K562 (cell line): ENCODE data around the gene USP48. TPM values are rescaled to one million over a fixed set of nuclear protein-coding genes. Genes with fewer than 3 reads are reported as not detected.
A peak's percentile ranks its signal among the peaks of the same experiment; 100 is the strongest.

Experiments
- CHD4 ChIP-seq: fragments of 200-600 bp; sonication (generic); IDR thresholded peaks from 3 replicates; pipeline ENCODE4 v1.6.1; 2012; ENCODE audit warnings: low read depth, mild to moderate bottlenecking, mixed read lengths, low read length, inconsistent platforms; ENCODE audit not compliant: insufficient read depth, insufficient replicate concordance, poor library complexity, severe bottlenecking
- CREB1 ChIP-seq, 2 experiments: sonication (generic) in 1 of 2; formaldehyde crosslinking in 1 of 2; IDR thresholded peaks; 2 replicates each; pipeline versions ENCODE4 v1.6.1 to v1.8.0; 2012 to 2022; ENCODE audit warnings: inconsistent platforms in 1 of 2, mild to moderate bottlenecking in 1 of 2, missing genetic modification reagents in 1 of 2, moderate library complexity in 1 of 2
- CXXC5 ChIP-seq: fragments of 250-450 bp; sonication (Bioruptor Pico); IDR thresholded peaks from 2 replicates; pipeline ENCODE4 v1.8.0; 2022; ENCODE audit warnings: inconsistent platforms, mild to moderate bottlenecking, moderate library complexity
- E2F5 ChIP-seq: sonication (generic); formaldehyde crosslinking; IDR thresholded peaks from 2 replicates; pipeline ENCODE4 v1.8.0; 2022; ENCODE audit warnings: mild to moderate bottlenecking, missing genetic modification reagents
- EZH2 ChIP-seq: IDR thresholded peaks from 2 replicates; pipeline ENCODE4 v1.6.1; 2012; ENCODE audit warnings: low read depth, mild to moderate bottlenecking, inconsistent platforms, low read length, borderline replicate concordance
- GTF2A2 ChIP-seq: IDR thresholded peaks from 2 replicates; pipeline ENCODE4 v1.6.1; 2016; ENCODE audit warnings: mild to moderate bottlenecking, missing genetic modification characterization, missing compliant biosample characterization
- HNRNPH1 ChIP-seq: fragments of 200-400 bp; formaldehyde crosslinking; optimal IDR thresholded peaks from 2 replicates; pipeline ENCODE3; 2017; ENCODE audit warnings: low read depth, mild to moderate bottlenecking, low read length, moderate library complexity
- HSF4 ChIP-seq: fragments of 250-450 bp; sonication (Bioruptor Pico); IDR thresholded peaks from 2 replicates; pipeline ENCODE4 v2.1.2; 2022; ENCODE audit warnings: mild to moderate bottlenecking, moderate library complexity, borderline replicate concordance
- MAZ ChIP-seq, 2 experiments: fragments of 450-650 bp in 1 of 2; sonication (generic) in 1 of 2; formaldehyde crosslinking; IDR thresholded peaks in 1 of 2; conservative IDR thresholded peaks in 1 of 2; 2 replicates each; pipeline versions ENCODE4 v1.4.0 to v1.5.0; 2020; ENCODE audit warnings: mild to moderate bottlenecking in 1 of 2, missing genetic modification reagents in 1 of 2
- NELFE ChIP-seq: IDR thresholded peaks from 2 replicates; pipeline ENCODE4 v1.6.1; 2011; ENCODE audit warnings: mild to moderate bottlenecking; ENCODE audit not compliant: insufficient read depth, insufficient read length
- SMC3 ChIP-seq: conservative IDR thresholded peaks from 2 replicates; pipeline ENCODE4 v1.6.1; 2011; ENCODE audit warnings: low read depth, low read length, improper control_type of control experiment; ENCODE audit not compliant: insufficient read depth
- SPI1 ChIP-seq: IDR thresholded peaks from 2 replicates; pipeline ENCODE4 v1.6.1; 2011; ENCODE audit warnings: low read depth, low read length, control low read depth, borderline replicate concordance
- STAT5A ChIP-seq: IDR thresholded peaks from 2 replicates; pipeline ENCODE4 v1.6.1; 2012; ENCODE audit warnings: low read length, inconsistent platforms, borderline replicate concordance
- TCF7L2 ChIP-seq: fragments of 150-350 bp; IDR thresholded peaks from 2 replicates; pipeline ENCODE4 v1.6.1; 2016; ENCODE audit warnings: low read depth, mild to moderate bottlenecking, low read length, moderate library complexity
- ZNF274 ChIP-seq: IDR thresholded peaks from 2 replicates; pipeline ENCODE4 v1.6.1; 2011; ENCODE audit warnings: low read depth, mild to moderate bottlenecking, low read length, moderate library complexity, borderline replicate concordance
- polyA plus RNA-seq, 8 experiments: library from polyadenylated mRNA; depleted of rRNA in 4 of 8; stranded (reverse) in 5 of 8; unstranded in 3 of 8; fragments of >200 nt; fragmentation: Nextera tagmentation in 2 of 8; fragmentation: Illumina TruSeq in 1 of 8; extraction: Ambion mirVana in 2 of 8; extraction: Trizol in 1 of 8; gene quantifications; 2 replicates each; pipeline versions ENCODE4 v1.2.1 to v1.2.3, GENCODE V29; 2011 to 2014; ENCODE audit warnings: inconsistent platforms in 1 of 8, missing spikeins in 1 of 8
- total RNA-seq, 7 experiments: library from RNA; depleted of rRNA in 6 of 7; stranded (reverse); fragments of >200 nt in 6 of 7; fragmentation: Illumina TruSeq in 2 of 7; extraction: Trizol in 2 of 7; gene quantifications; 2 replicates each; pipeline versions ENCODE4 v1.2.1 to v1.2.3, GENCODE V29; 2011 to 2021; ENCODE audit warnings: low replicate concordance in 1 of 7
- TF ChIP-seq, protein P1 (sequence below): fragments of 250-450 bp; sonication (Bioruptor Pico); IDR thresholded peaks from 2 replicates; pipeline ENCODE4 v1.4.0; 2020
- TF ChIP-seq, protein P2 (sequence below): fragments of 250-450 bp; sonication (Bioruptor Pico); IDR thresholded peaks from 2 replicates; pipeline ENCODE4 v1.8.0; 2021; ENCODE audit warnings: moderate library complexity, mild to moderate bottlenecking, inconsistent platforms
- TF ChIP-seq, protein P3 (sequence below): fragments of 450-650 bp; formaldehyde crosslinking; conservative IDR thresholded peaks from 2 replicates; pipeline ENCODE4 v1.4.0; 2022; ENCODE audit warnings: mild to moderate bottlenecking, missing genetic modification characterization

The USP48 gene
- total and polyA plus RNA-seq, 9 of the 15 experiments (the other 6 are each of a cell fraction or from before 2014, with no cell fraction given), result 23.3 to 123 (median 106) TPM

- TF ChIP-seq SMC3 (no peak), CHD4 (no peak), HSF4 (peak; percentile 56; the same call in 1 of the 2 replicates), E2F5 (peak; percentile 86; the same call in 1 of the 2 replicates), EZH2 (no peak), HNRNPH1 (no peak), GTF2A2 (tag) (0 out of 2 replicates have a peak, but pooled peaks have one; percentile 36), TCF7L2 (no peak), STAT5A (no peak), ZNF274 (no peak), SPI1 (no peak), NELFE (no peak), CXXC5 (no peak), CREB1 (IDR thresholded peaks at IDR 0.05) (0 out of 2 replicates have a peak, but pooled peaks have one; percentile 12), CREB1 (CRISPR knock-in tag; IDR thresholded peaks at IDR 0.05) (no peak; the same call in none of the 2 replicates), MAZ (CRISPR knock-in tag; conservative IDR thresholded peaks at IDR 0.05 in 1 of 2, IDR thresholded peaks at IDR 0.05 in 1 of 2) (no peak)
- TF ChIP-seq, protein P1, sequence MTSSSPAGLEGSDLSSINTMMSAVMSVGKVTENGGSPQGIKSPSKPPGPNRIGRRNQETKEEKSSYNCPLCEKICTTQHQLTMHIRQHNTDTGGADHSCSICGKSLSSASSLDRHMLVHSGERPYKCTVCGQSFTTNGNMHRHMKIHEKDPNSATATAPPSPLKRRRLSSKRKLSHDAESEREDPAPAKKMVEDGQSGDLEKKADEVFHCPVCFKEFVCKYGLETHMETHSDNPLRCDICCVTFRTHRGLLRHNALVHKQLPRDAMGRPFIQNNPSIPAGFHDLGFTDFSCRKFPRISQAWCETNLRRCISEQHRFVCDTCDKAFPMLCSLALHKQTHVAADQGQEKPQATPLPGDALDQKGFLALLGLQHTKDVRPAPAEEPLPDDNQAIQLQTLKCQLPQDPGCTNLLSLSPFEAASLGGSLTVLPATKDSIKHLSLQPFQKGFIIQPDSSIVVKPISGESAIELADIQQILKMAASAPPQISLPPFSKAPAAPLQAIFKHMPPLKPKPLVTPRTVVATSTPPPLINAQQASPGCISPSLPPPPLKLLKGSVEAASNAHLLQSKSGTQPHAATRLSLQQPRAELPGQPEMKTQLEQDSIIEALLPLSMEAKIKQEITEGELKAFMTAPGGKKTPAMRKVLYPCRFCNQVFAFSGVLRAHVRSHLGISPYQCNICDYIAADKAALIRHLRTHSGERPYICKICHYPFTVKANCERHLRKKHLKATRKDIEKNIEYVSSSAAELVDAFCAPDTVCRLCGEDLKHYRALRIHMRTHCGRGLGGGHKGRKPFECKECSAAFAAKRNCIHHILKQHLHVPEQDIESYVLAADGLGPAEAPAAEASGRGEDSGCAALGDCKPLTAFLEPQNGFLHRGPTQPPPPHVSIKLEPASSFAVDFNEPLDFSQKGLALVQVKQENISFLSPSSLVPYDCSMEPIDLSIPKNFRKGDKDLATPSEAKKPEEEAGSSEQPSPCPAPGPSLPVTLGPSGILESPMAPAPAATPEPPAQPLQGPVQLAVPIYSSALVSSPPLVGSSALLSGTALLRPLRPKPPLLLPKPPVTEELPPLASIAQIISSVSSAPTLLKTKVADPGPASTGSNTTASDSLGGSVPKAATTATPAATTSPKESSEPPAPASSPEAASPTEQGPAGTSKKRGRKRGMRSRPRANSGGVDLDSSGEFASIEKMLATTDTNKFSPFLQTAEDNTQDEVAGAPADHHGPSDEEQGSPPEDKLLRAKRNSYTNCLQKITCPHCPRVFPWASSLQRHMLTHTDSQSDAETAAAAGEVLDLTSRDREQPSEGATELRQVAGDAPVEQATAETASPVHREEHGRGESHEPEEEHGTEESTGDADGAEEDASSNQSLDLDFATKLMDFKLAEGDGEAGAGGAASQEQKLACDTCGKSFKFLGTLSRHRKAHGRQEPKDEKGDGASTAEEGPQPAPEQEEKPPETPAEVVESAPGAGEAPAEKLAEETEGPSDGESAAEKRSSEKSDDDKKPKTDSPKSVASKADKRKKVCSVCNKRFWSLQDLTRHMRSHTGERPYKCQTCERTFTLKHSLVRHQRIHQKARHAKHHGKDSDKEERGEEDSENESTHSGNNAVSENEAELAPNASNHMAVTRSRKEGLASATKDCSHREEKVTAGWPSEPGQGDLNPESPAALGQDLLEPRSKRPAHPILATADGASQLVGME (CRISPR knock-in tag), result no peak
- TF ChIP-seq, protein P2, sequence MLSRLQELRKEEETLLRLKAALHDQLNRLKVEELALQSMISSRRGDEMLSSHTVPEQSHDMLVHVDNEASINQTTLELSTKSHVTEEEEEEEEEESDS (CRISPR knock-in tag), result no peak
- TF ChIP-seq, protein P3, sequence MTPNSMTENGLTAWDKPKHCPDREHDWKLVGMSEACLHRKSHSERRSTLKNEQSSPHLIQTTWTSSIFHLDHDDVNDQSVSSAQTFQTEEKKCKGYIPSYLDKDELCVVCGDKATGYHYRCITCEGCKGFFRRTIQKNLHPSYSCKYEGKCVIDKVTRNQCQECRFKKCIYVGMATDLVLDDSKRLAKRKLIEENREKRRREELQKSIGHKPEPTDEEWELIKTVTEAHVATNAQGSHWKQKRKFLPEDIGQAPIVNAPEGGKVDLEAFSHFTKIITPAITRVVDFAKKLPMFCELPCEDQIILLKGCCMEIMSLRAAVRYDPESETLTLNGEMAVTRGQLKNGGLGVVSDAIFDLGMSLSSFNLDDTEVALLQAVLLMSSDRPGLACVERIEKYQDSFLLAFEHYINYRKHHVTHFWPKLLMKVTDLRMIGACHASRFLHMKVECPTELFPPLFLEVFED, result 0 out of 2 replicates have a peak, but pooled peaks have one; percentile 12
Measured at GRCh38 chr1:21670059-21670881, 112.7 kb downstream of the USP48 start (continued).
